Stimulated activated CD4-positive, alpha-beta T cell treated with anti-CD3 and anti-CD28 coated beads, Interleukin-12 subunit alpha, Interleukin-12 subunit beta, amount 100 ng/mL, for 4 hours (primary cell): Measurements from ENCODE around the gene LDLRAD4.

ENCODE experiments used
- DNase-seq: peaks from one replicate; pipeline ENCODE4 v3.0.0-alpha.2; 2020

The LDLRAD4 gene

GRCh38 chr18:13268158-13269012, 49.8 kb downstream of the LDLRAD4 start:
- no peak for DNase-seq

DNA sequence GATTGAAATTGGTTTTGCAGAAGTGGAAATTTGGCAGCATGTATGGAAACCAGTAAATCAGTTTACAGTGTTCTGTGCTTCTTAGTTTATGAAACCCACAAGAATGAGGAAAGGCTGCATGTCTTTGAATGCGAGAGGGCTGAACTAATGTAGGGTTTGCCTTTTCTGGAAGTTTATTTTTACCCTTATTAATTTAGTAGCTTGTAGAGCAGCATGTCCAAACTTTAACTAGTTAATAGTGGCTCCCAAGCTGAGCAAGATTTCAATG, 50.4 kb downstream of the LDLRAD4 start:
- no peak for DNase-seq

DNA sequence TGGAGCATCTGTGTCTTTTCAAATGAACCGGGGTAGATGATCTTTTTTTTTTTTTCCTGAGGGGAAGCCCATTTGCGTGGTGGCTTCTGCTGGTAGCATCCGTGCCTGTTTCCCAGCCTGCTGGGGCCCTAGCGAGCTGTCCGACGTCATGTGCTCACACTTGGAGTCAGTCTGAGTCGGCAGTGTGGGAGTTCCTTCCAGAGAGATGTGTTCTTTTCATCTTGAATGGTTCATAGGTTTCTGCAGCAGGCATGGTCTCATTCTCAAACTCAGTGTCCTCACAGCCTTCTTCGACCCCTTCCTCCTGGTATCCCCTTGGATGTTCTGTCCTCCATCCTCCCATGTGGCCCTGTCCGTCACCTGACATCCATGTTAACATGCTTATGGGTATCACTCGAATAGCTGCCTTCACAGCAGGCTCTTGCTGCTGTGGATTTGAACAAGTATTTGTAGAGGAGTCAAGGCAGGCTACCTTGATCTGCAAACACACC, 51.0 kb downstream of the LDLRAD4 start:
- DNase-seq: no peak

DNA sequence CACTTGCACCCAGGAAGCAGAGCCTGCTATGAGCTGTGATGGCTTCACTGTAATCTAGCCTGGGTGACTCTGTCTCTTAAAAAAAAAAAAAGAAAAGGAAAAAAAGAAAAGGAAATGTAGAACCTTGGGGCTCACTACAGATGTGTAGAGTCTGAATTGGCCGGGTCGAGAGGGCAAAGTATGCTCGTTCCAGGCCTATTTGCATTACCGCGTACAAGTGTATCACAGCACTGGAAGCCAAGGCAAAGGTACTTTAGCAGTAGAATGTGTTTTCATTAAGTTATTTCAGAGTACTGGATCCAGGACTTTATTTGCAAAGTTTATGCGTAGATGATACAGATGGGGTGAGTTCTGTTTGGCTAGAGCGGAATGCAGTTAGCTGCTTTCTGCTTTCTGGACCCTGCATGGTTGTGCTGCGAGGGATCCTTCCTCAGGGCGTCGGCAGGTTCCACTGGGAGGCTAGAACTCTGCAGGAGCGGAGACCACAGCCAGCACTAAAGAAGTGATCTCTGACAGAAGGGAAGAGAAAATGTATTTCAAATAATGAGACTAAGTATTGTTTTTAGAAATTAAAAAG, 51.8 kb downstream of the LDLRAD4 start:
- DNase-seq: no peak

- no peak for DNase-seq
These were observed 52.8 kb downstream of the LDLRAD4 start for GRCh38 chr18:13271302-13271911.

DNA sequence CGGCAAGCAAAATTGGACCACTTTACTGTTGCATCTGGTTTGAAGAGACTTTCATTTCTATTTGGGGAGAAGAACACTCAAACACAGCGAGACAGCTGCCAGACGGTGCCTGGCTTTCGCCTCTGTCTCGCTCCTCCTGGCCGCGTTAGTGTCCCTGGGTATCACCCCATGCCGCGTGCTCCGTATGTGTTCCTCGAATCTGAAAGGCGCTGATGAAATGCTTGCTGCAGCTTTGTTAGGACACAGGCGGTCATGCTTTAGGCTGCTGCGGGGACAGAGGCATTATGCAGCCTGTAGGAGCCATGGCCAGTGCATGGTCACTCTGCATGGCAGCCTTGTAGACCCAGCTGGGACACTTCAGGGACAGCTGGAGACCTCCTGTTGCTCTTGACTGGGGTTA, 53.9 kb downstream of the LDLRAD4 start:
- no peak for DNase-seq

DNA sequence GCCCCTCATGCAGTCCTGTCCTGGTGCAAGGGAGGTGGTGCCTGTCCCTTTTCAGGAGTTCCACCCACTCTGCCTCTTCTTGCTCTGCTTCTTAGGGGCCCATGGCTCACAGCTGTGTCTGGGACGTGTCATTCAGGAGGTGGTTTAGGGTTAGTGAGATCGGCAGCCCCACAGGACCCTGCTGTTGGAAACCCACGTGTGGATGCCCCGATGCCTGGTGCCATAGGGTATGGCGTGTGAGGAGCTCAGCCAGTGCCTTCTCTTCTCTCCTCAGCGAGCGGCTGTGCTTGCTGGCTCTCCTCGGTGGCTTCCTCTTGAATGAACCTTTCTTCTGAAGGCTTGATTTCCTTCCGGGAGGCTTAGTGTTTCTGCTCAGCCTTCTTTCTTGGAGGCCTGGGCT, 55.2 kb downstream of the LDLRAD4 start:
- DNase-seq: no peak

DNA sequence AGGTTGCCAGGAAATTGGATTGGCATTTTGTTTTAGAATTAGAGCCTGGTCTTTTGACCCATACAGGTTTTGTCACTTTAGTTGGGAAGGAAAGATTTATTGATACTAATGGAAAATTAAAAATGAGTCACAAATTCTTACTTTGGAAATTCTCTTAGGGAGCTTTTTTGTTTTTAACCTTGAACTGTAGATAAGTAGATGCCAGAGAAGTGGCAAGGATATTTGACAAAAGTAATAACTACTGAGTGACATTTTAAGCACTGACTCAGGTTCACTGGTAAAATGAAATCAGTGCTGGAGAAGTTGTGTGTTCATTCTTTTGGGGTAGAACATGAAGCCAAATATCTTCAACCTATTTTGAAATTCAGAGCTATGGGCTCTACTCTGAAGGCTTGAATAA, 56.5 kb downstream of the LDLRAD4 start:
- no peak for DNase-seq

DNA sequence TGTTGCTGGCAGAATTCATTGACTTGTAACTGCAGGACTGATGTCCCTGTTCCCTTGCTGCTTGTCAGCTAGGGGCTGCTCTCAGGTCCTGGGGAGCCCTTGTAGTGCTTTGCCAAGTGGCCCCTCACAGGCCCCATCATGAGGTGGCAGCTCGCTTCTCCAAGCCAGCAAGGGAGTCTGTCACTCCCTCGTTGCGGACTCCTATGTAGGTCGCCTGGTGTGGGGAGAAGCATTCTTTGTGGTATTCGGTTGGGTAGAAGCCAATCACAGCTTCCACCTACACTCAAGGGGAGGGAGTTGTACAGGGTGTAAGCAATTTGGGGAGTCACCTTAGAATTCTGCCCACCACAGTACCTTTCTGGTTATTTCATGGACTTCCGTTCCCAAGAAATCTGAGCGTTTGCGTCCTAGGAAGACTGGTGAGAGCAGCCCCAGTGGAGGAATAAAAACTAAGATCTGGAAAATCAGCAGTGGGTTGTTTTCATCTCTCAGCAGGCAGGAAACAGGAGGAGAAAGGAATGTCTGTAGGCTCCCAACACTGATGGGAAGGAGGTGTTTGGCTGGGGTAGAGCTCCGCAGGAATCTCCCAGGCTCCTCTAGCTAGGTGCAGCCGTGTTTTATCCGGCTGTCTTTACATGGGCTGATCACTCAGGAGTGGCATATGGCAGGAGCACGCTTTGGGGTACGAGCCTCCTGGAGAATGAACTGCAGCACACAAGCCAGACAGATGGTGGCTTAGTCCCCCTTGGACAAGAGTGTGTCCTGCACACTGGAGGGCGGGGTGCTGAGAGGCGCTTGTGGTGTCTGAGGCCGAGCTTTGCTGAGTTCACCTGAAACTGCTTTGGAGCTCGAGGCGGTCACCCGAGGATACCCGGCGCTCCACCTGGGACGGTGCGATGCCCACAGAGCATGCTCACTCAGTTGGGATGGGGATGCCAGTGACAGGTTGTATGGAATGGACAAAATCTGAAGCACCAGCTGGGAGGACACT, 58.3 kb downstream of the LDLRAD4 start:
- no peak for DNase-seq

- no peak for DNase-seq
These were observed 59.6 kb downstream of the LDLRAD4 start for GRCh38 chr18:13278062-13278630.

GRCh38 chr18:13279181-13280069, 60.9 kb downstream of the LDLRAD4 start:
- peak; percentile 41 for DNase-seq

GRCh38 chr18:13280070-13280795, 61.7 kb downstream of the LDLRAD4 start:
- no peak for DNase-seq

- no peak for DNase-seq
These were observed 62.8 kb downstream of the LDLRAD4 start for GRCh38 chr18:13281406-13281805.

GRCh38 chr18:13283746-13284145, 65.2 kb downstream of the LDLRAD4 start:
- DNase-seq: no peak

DNA sequence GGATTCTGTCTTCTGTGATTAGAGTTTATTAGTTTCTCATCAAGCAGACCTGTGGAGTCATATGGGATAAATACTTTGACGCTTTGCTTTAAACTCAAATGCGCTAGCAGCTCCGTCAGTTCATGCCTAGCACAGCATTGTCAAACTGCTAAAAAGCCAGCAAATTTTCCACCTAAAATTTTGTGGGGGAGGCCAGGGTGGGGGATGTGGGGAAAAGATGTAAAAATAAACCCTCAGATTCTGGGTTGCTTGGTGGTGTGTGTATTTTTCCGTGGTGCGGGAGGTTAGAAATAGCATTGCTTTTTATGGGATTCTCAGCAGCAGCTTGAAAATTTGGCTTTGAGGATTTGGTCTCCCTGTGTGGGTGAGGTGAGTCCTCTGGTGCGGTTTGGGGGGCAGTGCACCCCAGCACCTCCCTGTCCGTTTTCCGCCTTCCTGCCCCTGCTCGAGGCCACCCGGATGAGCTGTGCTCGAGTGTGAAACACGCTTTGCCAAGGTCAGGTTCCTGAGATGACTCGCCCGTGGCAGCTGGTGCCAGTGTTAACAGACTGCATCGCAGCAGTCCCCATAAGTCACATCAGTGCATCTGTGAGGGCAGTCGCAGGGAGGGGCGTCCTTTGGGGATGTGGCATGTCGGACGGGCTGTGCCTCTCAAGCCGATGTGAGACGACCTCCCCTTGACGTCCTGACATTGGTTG, 65.9 kb downstream of the LDLRAD4 start:
- DNase-seq: no peak

DNA sequence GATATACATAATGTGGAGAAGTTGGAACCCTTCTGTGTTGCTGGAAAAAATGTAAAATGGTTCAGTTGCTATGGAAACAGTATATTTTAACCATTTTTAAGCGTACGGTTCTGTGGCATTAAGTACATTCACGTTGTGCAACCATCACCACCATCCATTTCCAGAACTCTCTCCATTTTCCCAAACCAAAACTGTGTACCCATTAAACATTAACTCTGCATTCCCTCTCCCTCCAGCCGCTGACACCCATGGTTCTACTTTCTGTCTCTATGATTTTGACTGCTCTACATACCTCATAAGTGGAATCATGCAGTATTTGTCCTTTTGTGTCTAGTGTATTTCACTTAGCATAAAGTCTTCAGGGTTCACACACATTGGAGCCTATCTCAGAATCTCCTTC, 67.3 kb downstream of the LDLRAD4 start:
- no peak for DNase-seq

- no peak for DNase-seq
These were observed 68.0 kb downstream of the LDLRAD4 start for GRCh38 chr18:13286456-13287125.

GRCh38 chr18:13287372-13287771, 68.8 kb downstream of the LDLRAD4 start:
- DNase-seq: no peak

DNA sequence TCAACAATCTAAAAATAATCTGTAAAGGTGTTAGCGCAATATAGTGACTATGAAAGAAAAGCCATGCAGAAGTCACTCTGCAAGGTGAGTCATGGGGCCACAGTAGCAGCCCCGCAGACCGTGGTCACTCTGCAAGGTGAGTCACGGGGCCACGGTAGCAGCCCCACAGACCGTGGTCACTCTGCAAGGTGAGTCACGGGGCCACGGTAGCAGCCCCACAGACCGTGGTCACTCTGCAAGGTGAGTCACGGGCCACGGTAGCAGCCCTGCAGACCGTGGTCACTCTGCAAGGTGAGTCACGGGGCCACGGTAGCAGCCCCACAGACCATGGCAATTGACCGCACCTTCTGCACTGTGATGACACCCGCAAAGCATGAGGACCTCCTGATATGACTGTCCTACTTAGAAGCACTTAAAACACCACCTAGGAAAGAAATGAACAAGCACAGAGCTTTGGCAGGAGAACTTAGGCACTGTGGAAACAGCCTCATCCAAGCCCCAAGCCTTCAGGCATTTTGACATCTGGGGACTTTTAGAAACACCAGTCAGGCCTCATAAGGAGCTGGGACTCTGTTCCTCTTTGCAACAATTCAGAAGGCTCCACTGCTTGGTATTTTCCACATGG, 70.1 kb downstream of the LDLRAD4 start:
- DNase-seq: no peak
